Fibroblast of skin of right quadriceps (primary cell): ENCODE results near the gene PKNOX2.

Source experiments
- DNase-seq: peaks from one replicate; pipeline ENCODE4 v3.0.0-alpha.2; 2013

PKNOX2 gene

GRCh38 chr11:125155100-125155444 is 9.5 kb upstream of the PKNOX2 start:
- no peak for DNase-seq

DNA sequence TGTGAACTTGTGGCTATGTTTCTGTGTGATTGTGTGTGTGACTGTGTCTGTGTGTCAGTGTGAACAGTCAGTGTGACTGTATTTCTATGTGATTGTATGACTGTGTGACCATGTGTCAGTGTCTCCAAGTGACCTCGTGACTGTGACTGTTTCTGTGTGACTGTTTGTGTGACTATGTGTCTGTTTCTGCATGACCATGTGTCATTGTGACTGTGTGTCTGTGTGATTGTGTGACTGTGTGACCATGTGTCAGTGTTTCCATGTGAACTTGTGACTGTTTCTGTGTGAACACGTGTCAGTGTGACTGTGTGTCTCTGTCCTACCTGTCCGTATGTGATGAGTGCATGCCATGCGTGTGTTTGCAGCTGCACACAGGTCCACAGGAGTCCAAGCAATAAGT is 8.8 kb upstream of the PKNOX2 start:
- DNase-seq = no peak

DNA sequence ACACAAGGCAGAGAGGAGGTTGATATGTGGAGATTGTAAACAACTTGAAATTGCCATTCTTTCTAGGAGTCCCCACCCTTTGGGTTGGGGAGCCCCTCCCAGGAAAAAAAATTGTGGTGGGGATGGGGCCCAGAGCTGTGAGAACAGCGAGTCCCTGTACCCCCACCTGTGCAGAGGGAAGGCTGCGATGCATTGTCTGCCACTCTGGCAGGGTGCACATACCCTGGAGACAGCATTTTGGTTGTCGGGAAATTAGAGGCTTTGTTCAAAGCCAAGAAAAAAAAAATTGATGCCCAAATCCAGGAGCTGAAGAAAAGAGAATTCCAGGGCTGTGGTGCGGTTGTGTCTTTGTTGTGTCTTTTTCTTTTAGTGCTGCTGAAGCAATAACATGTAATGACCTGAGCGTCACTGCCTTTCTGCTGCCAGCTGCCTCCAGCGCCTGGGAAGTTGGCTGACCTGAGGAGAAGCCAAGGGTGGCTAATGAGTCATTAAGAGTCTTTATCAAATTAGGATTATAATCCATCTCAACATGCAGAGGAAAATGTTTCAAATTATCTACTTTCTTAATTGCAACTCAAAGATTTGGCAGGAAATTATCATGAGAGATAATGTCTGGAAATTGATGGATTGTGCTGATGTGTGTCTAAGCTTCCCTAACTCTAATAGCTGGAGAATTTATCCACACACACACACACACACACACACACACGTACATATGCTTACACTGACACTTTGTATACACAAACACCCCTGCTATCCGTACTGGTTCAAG is 8.0 kb upstream of the PKNOX2 start:
- DNase-seq = no peak

- no peak for DNase-seq
These were observed 7.3 kb upstream of the PKNOX2 start for GRCh38 chr11:125157118-125157733.

DNA sequence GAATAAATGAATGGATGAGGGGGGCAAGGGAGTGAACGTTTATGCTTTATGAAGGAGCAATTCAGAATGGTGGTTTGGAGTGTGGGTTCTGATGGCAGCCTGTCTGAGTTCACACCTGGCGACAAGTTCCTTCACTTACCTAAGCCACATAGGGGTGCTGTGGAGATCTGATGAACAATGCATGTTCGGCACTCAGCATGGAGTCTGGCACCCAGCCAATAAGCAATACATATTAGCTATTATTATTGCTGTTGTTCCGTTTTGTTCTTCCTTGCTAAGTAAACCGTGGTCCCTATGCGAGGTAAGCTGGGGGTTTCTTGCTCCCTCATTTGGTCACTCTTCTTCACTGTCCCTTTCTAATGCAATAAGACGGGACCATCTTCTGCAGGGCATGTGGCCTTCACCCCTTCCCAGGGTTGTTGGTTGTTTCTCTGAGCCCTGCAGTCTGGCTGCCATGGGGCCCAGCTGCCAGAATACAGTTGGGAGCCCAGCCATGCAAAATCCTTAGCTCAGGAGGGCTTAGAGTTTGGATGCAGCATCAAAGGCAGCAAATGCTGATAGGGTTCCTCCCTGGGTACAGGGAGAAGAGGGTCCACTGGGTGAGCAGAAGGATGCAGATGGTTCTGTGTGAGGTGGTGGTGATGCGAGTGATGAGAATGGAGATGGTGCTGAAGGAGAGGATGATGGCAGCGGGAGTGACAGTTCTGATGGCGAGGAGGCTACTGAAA is 6.4 kb upstream of the PKNOX2 start:
- no peak for DNase-seq

DNA sequence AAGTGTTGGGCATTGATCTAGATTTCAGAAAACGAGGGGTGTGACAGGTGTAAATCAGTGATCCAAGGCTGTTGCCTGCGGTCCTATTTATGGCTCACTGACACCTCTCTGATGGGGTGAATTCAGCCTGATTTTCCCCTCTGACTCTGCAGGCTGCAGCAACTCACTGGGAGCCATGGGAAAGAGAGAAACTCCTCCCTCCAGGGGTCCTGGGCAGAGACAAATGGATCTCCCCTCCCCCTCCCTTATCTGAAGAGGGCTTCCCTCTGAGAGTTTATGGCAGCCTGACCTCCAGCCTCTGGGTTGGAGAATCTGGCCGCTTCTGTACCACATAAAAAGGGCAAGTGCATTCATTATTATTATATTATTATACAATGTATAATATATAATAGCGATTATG is 1.8 kb upstream of the PKNOX2 start:
- DNase-seq = no peak

GRCh38 chr11:125163431-125164063 is 1.0 kb upstream of the PKNOX2 start:
- no peak for DNase-seq

GRCh38 chr11:125164091-125164421 is 495 bp upstream of the PKNOX2 start:
- no peak for DNase-seq

DNA sequence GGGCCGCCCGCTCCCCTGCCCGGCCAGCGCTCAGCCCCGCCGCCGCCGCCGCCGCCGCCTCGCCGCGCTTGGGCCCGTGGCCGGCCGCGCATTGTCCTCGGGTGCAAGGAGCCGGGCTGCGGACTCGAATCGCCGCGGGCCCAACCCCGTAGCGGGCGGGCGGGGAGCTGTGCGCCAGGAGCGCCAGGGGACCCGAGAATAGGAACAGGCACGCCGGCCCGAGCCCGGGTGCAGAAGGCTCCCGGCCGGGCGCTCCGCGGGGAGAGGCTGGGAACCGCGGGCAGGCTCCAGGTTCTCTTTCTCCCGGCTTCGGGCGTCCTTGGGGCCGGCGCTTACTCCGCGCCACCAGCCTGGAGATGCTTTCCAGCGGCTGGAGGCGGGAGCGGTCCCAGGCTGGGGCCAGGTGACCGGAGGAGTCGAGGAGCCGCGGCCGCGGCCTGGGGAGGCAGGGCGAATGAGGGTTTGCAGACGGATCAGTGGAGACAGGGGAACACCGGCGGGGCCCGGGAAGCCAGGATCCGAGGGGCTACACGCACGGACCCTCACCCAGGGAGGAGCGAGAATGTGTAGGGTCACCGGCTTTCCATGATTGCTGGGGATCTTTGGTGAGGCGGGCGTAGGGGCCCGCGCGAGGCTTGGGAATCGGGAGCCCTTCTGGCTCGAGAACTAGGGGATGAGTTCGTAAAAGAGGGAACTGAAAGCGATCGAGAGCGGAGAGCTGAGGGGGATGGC is 726 bp downstream of the PKNOX2 start:
- DNase-seq = peak; percentile 9

DNA sequence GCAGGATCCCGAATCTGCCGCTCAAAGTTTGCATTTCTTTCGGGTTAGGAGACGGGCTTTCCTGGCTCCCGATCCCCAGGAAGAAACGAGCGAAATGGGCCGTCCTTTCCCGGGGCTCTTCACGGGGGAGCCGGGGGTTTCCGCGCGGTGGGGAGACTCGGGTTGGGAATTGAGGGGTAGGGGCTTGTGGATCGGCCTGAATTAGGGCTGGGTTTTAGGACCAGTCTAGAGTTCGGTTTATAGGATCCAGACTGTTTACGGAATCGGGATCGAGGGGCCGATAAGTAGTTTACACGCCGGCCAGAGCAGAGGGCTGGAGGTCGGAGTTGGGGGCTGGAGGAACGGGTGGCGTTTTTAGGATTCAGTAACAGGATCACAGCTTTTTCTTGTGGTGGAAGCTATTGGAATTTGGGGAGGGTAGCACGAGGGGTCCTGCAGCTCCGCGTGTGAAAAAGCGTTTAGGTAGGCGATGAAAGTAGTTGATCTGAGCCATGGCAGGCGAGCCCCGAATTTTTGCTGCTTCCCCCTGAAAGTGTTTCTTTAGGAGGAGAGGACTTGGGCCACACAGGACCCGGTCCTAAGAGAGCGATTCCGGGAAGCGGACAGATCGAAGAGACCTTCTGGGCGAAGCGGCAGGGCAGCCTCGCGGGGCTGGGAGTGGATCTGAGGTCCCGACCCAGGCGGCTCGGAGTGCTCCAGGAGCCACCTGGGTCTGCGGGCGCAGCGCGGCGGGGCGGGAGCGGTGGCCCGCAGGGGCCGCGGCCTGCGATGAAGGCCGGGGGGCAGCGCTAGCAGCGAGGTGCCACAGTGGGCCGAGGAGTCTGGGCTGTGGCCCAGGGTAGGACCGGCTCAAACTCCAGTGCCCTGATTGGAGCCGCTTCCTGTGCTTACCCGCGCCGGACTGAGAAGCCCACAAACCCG is 1.6 kb downstream of the PKNOX2 start:
- no peak for DNase-seq

- DNase-seq = no peak
These were observed 2.3 kb downstream of the PKNOX2 start for GRCh38 chr11:125166764-125167291.

DNA sequence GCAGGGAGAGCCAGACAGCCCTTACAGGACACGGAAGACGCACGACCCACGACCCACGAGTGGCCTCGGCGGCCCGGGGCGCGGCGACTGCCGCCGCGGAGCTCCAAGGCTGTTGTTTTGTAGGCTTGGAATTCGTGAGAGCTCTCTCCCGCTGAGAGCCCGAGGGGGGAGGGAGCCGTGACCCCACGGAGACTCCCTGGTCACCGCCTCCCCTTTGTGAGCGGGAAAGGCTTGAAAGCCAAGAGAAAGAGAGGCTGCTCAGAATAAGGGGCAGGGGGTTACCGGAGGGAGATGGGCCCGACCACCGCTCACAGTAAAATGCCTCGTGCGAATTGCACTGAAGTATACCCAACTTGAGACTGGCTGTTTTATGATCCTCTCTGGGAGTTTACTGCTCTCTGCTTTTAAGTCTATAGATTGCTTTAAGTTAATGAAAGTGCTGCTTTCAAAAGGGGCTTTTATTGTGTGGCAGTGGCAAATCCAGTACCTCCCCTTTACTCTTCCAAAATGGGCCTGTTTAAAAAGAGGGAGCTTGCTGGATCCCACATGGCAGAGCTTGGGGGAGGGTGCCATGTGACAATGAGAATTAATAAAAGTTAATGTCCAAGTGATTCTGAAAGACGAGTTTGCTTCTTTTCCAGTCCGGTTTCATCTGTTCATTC is 2.9 kb downstream of the PKNOX2 start:
- DNase-seq = no peak

DNA sequence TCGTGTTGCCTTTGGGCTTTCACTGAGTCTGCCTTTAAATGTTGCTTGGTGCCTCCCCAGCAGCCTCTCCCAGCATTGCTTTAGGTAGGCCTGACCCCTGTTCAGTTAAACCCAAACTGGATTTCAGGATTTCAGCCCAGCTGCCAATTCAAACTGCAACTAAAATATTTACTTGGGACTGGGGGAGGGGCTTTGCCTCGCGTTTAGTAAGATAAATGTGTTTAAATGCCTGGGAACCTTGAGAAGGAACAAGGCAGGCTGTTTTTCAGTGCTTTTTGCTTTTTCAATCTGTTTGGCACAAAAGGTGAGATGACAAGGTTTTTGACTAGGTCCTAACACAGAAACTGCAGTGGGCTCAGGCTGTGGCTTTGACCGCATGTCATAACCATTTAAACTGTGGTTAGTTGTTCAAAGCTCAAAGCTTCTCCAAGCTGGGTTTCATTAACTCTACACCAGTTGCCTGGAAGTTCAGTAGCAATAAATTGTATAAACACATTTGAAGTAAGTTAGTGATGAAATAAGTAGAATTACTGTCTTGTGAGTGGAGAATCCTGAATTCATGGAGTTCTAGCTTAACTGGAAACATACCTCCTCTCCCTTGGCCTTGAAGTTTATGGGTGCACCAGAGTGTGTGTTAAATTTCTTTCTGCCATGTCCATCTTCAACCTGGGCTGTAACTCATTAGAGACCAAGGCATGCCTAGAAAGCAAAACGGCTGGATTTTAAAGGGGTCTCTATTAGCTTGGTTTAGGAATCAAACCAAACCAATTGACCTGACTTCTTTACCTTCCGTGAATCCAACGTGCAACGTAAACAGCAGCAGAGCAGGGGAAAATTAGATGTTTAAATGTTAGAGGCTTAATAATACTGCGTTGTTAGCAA is 3.6 kb downstream of the PKNOX2 start:
- peak; percentile 91 for DNase-seq

- no peak for DNase-seq
These were observed 4.4 kb downstream of the PKNOX2 start for GRCh38 chr11:125168918-125169456.

- peak; percentile 11 for DNase-seq
These were observed 5.5 kb downstream of the PKNOX2 start for GRCh38 chr11:125170001-125170509.

- DNase-seq = peak; percentile 72
These were observed 6.0 kb downstream of the PKNOX2 start for GRCh38 chr11:125170510-125171031.

DNA sequence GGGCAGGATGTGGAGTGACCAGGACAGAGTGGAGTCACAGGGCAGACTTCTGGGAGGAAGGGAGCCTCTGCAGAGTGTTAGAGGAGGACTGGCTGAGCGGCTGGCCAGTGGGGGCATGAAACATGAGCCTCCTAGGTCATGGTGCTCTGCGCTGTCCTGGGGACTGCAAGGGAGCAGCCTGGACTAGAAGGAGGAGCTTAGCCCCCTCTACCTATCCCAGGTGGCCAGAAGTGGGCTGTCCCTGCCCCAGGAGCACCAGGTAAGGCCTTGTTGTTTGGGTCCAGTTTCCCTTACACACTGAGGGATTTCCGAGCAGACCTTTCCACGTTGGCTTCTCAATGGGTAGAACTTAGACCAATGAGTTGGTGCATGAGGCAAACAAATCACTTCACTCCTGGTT is 7.4 kb downstream of the PKNOX2 start:
- no peak for DNase-seq

- no peak for DNase-seq
These were observed 8.5 kb downstream of the PKNOX2 start for GRCh38 chr11:125173027-125173426.

DNA sequence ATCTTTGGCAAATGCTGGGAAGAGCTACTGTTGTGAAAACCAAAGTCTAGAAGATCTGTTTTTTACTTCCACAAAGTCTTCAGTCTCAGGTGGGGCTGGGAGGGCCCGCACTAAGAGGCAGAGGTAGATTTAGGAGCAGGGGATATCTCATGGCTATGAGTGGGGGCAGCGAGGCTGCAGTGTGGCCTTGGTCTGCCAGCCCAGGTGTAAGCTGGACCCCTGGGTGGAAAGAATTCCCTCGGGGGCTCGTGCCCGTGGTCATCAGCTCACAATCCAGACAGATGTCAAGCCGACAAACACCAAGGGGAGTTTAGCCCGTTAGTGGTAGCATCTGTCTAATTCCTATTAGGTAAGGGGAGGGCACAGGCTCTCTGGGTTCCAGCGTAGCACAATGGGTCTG is 9.0 kb downstream of the PKNOX2 start:
- no peak for DNase-seq
